Measurements from ENCODE around the gene KIRREL3.

GRCh38 chr11:126816645-126817044, 183.9 kb downstream of the KIRREL3 start:
- TF ChIP-seq MAX (IDR thresholded peaks at IDR 0.05; ENCODE audit: low read depth) (no peak), CTCF (IDR thresholded peaks at IDR 0.05) (no peak), EP300 (IDR thresholded peaks at IDR 0.05; ENCODE audit: borderline replicate concordance in 1 of 2, low read depth in 1 of 2, low read length in 1 of 2) (no peak), NFIC (IDR thresholded peaks at IDR 0.05; ENCODE audit: borderline replicate concordance) (no peak), RCOR1 (IDR thresholded peaks at IDR 0.05; ENCODE audit: low read length) (no peak), EZH2phosphoT487 (IDR thresholded peaks at IDR 0.05; ENCODE audit: borderline replicate concordance, low read depth) (no peak), REST (IDR thresholded peaks at IDR 0.05; ENCODE audit: low read depth, low read length) (no peak), POLR2AphosphoS5 (IDR thresholded peaks at IDR 0.05; ENCODE audit: low read depth, low read length) (no peak), YY1 (IDR thresholded peaks at IDR 0.05; ENCODE audit: low read depth) (no peak), TAF1 (IDR thresholded peaks at IDR 0.05; ENCODE audit: borderline replicate concordance, low read depth, low read length) (no peak), RAD21 (IDR thresholded peaks at IDR 0.05; ENCODE audit: low read length) (no peak), JUND (IDR thresholded peaks at IDR 0.05) (no peak), FOXM1 (IDR thresholded peaks at IDR 0.05; ENCODE audit: low read depth) (no peak)

All from SK-N-SH (cell line).